ENCODE measurements around the gene DCAF17. TPM values are rescaled to one million over a fixed set of nuclear protein-coding genes. Genes with fewer than 3 reads are reported as not detected.
A peak's percentile ranks its signal among the peaks of the same experiment; 100 is the strongest.

DCAF17 gene
- total RNA-seq, 1 donor from 2014 or later = 22.4 TPM

- H3K4me1 Mint-ChIP-seq = peaks cover 31% of the 10 kb centered on the region
- peak overlapping the region; percentile 89 for H3K4me3 Mint-ChIP-seq
- no peak for TF ChIP-seq CTCF (conservative IDR thresholded peaks at IDR 0.05)
- DNase-seq (ENCODE audit: low read depth, low spot score) = no peak
- peaks cover 9% of the 10 kb centered on the region for H3K36me3 Mint-ChIP-seq (ENCODE audit: low read depth)
- H3K9me3 Mint-ChIP-seq = no peaks in the 10 kb centered on the region
- H3K27me3 Mint-ChIP-seq (ENCODE audit: low read depth) = no peaks in the 10 kb centered on the region
- no peak overlapping the region for H3K27ac Mint-ChIP-seq (ENCODE audit: unreplicated experiment)
Observed at GRCh38 chr2:171431677-171432167, 2.3 kb upstream of the DCAF17 start.

GRCh38 chr2:171432206-171432968 is 1.6 kb upstream of the DCAF17 start:
- no peak overlapping the region for H3K27ac Mint-ChIP-seq (ENCODE audit: unreplicated experiment)
- H3K4me1 Mint-ChIP-seq = peaks cover 33% of the 10 kb centered on the region
- H3K9me3 Mint-ChIP-seq = no peaks in the 10 kb centered on the region
- DNase-seq (ENCODE audit: low read depth, low spot score) = no peak
- TF ChIP-seq CTCF (conservative IDR thresholded peaks at IDR 0.05) = no peak
- no peaks in the 10 kb centered on the region for H3K27me3 Mint-ChIP-seq (ENCODE audit: low read depth)
- peaks cover 10% of the 10 kb centered on the region for H3K36me3 Mint-ChIP-seq (ENCODE audit: low read depth)
- peak overlapping the region; percentile 89 for H3K4me3 Mint-ChIP-seq

GRCh38 chr2:171432969-171433762 is 860 bp upstream of the DCAF17 start:
- peak overlapping the region; percentile 32 for H3K27ac Mint-ChIP-seq (ENCODE audit: unreplicated experiment)
- no peak for DNase-seq (ENCODE audit: low read depth, low spot score)
- peaks cover 38% of the 10 kb centered on the region for H3K4me1 Mint-ChIP-seq

DNA sequence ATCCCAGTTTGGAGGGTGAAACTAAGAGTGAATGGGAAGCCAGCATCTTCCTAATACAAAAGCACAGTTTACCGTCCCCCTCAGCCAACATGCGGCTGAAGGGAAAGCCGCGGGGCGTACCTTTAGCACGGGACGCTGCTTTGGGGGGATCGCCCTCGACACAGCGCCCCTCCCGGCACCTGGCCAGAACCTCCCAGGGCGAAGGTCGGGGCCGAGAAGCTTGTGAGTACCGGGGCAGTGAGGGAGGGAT is 338 bp upstream of the DCAF17 start, which contains the start of gene METTL8:
TSS of gene METTL8 (minus strand) at position 228 of the 250 bp plus-strand sequence. CDS start 41,805 bp downstream, outside the sequence.
- H3K27me3 Mint-ChIP-seq (ENCODE audit: low read depth) = no peaks in the 10 kb centered on the region
- peak; percentile 49 for TF ChIP-seq CTCF (conservative IDR thresholded peaks at IDR 0.05)
- H3K27ac Mint-ChIP-seq (ENCODE audit: unreplicated experiment) = peak within 1 kb of the TSS; percentile 89
- peaks cover 38% of the 10 kb centered on the region for H3K4me1 Mint-ChIP-seq
- H3K9me3 Mint-ChIP-seq = no peaks in the 10 kb centered on the region
- DNase-seq (ENCODE audit: low read depth, low spot score) = no peak
- H3K36me3 Mint-ChIP-seq (ENCODE audit: low read depth) = peaks cover 16% of the 10 kb centered on the region
- H3K4me3 Mint-ChIP-seq = peak within 1 kb of the TSS; percentile 89

More at GRCh38 chr2:171432969-171433762, 860 bp upstream of the DCAF17 start:
- H3K36me3 Mint-ChIP-seq (ENCODE audit: low read depth) = peaks cover 16% of the 10 kb centered on the region
- H3K27me3 Mint-ChIP-seq (ENCODE audit: low read depth) = no peaks in the 10 kb centered on the region
- no peak for TF ChIP-seq CTCF (conservative IDR thresholded peaks at IDR 0.05)
- no peaks in the 10 kb centered on the region for H3K9me3 Mint-ChIP-seq
- H3K4me3 Mint-ChIP-seq = peak overlapping the region; percentile 89

DNA sequence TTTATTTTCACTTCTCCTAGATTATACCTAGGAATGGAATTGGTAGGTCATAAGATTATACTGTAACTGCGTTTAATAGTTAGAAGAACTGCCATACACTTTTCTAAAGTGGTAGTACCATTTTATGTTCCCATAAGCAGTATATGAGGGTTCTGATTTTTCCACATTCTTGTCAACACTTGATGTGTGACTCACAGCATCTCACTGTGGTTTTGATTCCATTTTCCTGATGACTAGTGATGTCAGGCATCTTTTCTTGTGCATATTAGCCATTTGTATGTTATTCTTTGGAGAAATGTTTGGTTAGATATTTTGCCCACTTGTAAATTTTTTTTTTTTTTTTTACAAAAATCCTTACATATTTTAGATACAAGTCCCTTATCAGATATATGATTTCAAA is 2.3 kb downstream of the DCAF17 start:
- Mint-ChIP-seq H3K9me3 (no peaks in the 10 kb centered on the region), H3K27ac (ENCODE audit: unreplicated experiment) (no peak overlapping the region), H3K4me3 (no peak overlapping the region), H3K36me3 (ENCODE audit: low read depth) (peaks cover 24% of the 10 kb centered on the region), H3K4me1 (peaks cover 38% of the 10 kb centered on the region), H3K27me3 (ENCODE audit: low read depth) (no peaks in the 10 kb centered on the region)
- no peak for TF ChIP-seq CTCF (conservative IDR thresholded peaks at IDR 0.05)
- no peak for DNase-seq (ENCODE audit: low read depth, low spot score)

Data from neural crest cell (in vitro differentiated cells).